GM06990 (cell line): ENCODE results near the gene PDGFRB.

ENCODE experiments used
- DNase-seq: peaks from one replicate; pipeline ENCODE4 v3.0.0-alpha.2; 2011; ENCODE audit not compliant: insufficient read length; ENCODE audit errors: extremely low read depth
- H3K27me3 ChIP-seq: replicated peaks from 2 replicates; pipeline ENCODE4 v1.6.0; 2011; ENCODE audit warnings: low read length; ENCODE audit not compliant: control insufficient read depth, insufficient read depth
- H3K36me3 ChIP-seq: 2 replicates; pipeline ENCODE4 v1.5.1; 2011; ENCODE audit warnings: low read length; ENCODE audit not compliant: control insufficient read depth, insufficient read depth
- H3K4me3 ChIP-seq: replicated peaks from 2 replicates; pipeline ENCODE4 v1.5.1; 2011; ENCODE audit warnings: low read depth, mild to moderate bottlenecking, control low read depth, low read length
- CTCF ChIP-seq: IDR thresholded peaks from 2 replicates; pipeline ENCODE4 v1.5.1; 2011; ENCODE audit warnings: low read length, control low read depth, mild to moderate bottlenecking, inconsistent platforms; ENCODE audit not compliant: insufficient read depth, poor library complexity, severe bottlenecking

PDGFRB gene

GRCh38 chr5:150124596-150124995, 31.0 kb downstream of the PDGFRB start:
- TF ChIP-seq CTCF: no peak
- no peaks in the 10 kb centered on the region for H3K36me3 ChIP-seq
- DNase-seq: no peak

DNA sequence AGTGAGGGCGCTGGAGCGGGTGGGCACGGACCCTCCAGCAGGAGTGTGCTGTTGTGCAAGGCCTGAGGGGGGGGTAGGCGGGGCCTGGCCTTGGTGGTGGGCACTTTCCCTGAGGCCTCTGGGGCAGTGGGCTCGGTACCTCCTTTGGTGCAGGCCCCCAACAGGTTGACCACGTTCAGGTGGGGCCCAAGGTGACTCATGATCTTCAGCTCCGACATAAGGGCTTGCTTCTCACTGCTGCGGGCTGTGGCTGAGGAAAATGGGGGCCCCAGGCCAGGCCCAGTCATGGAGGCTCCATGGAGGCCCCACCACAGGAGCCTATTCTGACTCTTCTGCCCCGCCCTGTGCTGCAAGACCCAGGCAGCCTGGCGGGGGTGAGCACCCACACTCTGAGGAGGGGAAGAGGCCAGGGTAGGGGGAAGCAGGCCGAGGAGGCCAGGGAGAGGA, 31.5 kb downstream of the PDGFRB start:
- H3K4me3 ChIP-seq: no peak overlapping the region
- no peaks in the 10 kb centered on the region for H3K27me3 ChIP-seq
- no peak for TF ChIP-seq CTCF
- DNase-seq: no peak
- H3K36me3 ChIP-seq: no peaks in the 10 kb centered on the region

More at GRCh38 chr5:150124596-150124995, 31.0 kb downstream of the PDGFRB start:
- Histone ChIP-seq H3K27me3 (no peaks in the 10 kb centered on the region), H3K4me3 (no peak overlapping the region)

DNA sequence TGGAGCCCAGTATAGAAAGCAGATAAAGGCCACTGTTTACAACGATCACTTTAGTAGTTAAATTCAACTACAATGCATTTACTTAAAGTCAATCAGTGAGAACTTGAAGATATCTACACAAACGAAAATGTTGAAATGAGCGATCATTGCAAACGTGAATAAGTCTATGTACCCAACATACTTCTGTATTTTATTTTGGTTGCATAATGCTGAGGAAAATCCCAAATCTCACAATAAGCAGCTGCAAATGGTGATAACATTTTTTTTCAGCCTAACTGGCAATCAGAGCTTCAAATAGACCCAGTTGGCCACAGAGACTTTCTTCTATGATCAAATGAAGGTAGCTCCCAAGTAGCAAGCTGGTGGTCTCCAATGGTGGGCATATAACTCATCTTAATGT, 32.1 kb downstream of the PDGFRB start:
- Histone ChIP-seq H3K4me3 (no peak overlapping the region), H3K36me3 (no peaks in the 10 kb centered on the region), H3K27me3 (no peaks in the 10 kb centered on the region)
- TF ChIP-seq CTCF: no peak
- DNase-seq: no peak

DNA sequence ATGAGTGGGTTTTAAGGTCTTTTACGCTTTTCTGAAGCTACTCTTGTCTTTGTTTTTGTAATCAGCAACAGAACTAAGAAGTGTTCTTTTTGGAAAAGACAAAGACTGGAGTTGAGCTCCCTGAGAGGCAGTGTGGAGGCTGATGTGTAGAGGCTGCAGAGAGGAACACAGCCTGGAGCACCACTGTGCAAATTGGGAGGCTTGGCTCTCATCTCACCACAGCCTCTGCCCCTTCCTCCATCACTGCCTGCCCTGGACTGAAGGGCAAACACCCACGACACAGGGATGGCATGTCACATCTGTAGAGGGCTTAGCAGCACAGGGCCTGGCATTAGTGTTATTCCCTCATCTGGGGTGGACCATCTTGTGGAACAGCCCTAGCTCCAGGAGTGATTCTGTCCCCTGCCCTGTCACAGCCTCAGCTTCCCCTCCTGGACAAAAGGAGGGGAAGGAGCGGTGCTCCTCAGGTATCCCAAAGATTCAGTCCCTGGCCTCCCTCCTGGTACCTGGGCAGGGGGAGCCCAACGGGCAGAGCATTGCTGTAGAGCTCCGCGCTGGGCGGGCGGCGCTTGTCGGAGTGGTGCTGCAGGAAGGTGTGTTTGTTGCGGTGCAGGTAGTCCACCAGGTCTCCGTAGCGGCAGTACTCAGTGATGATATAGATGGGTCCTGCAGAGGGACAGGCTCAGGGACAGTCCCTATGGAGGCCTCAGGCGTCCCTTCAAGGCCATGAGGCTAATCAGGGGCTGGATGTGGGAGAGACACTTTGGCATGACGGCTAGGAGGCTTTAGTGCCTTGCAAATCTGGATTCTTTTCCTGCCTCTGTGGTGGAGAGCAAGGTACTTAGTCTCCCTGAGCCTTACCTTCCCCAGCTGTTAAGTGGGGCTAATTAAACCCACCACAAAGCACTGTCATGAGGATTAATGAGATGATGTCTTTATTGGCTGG, 32.8 kb downstream of the PDGFRB start:
- Histone ChIP-seq H3K36me3 (no peaks in the 10 kb centered on the region), H3K4me3 (no peak overlapping the region), H3K27me3 (no peaks in the 10 kb centered on the region)
- TF ChIP-seq CTCF: no peak
- DNase-seq: no peak

GRCh38 chr5:150122158-150122510, 33.5 kb downstream of the PDGFRB start:
- Histone ChIP-seq H3K36me3 (no peaks in the 10 kb centered on the region), H3K4me3 (no peak overlapping the region), H3K27me3 (no peaks in the 10 kb centered on the region)
- DNase-seq: peak; percentile 39
- TF ChIP-seq CTCF: peak; percentile 69
